ES-I3 (cell line): ENCODE results near the gene ABCB9.

Experiments
- H3K36me3 ChIP-seq: 2 replicates; pipeline ENCODE4 v1.6.1; 2013; ENCODE audit warnings: mild to moderate bottlenecking, low read length, control low read depth, moderate library complexity; ENCODE audit not compliant: insufficient read depth
- H3K4me1 ChIP-seq: 2 replicates; pipeline ENCODE4 v1.6.1; 2013; ENCODE audit warnings: mild to moderate bottlenecking, control low read depth, low read length; ENCODE audit not compliant: insufficient read depth
- H3K9ac ChIP-seq: 2 replicates; pipeline ENCODE4 v1.6.1; 2013; ENCODE audit warnings: low read depth, mild to moderate bottlenecking, low read length, moderate library complexity
- H3K9me3 ChIP-seq: 2 replicates; pipeline ENCODE4 v1.6.1; 2013; ENCODE audit warnings: mild to moderate bottlenecking, low read length, moderate library complexity; ENCODE audit not compliant: control insufficient read depth, insufficient read depth

The ABCB9 gene

GRCh38 chr12:122989874-122990419 is 23.7 kb upstream of the ABCB9 start:
- Histone ChIP-seq H3K4me1 (no peaks in the 10 kb centered on the region), H3K9me3 (no peaks in the 10 kb centered on the region), H3K9ac (no peak overlapping the region), H3K36me3 (no peaks in the 10 kb centered on the region; the same call in 1 of the 2 replicates)

DNA sequence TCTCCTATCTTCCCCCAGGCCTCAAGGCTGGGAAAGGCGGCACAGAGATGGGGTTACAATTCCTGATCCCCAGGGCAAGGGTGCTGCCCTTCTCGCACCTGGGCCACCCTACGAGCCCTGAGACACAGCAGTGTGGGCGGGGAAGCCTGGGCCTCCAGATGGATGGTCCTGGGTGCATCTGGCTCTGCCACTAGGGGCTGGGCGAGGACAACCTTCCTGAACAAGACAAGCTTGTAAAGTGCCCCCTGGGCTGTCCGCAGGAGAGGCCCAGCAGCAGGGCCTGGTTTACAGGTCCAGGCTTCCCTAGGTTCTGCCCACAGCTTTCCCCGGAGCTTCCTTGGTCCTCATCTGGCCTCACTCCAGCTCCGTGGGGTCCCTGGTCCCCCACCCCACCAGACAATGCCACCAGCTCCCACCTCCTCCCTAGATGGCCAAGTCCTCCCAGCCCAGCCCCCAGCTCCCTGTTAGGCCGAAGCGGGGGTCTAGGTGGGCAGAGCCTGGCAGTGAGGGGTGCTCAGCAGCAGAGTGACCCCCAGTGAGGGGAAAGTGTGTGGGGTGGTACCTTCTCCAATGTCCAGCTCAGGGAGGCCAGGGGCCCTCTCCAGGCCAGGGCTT is 23.1 kb upstream of the ABCB9 start:
- H3K4me1 ChIP-seq: no peaks in the 10 kb centered on the region
- no peak overlapping the region for H3K9ac ChIP-seq
- H3K36me3 ChIP-seq: no peaks in the 10 kb centered on the region; the same call in 1 of the 2 replicates
- no peaks in the 10 kb centered on the region for H3K9me3 ChIP-seq

DNA sequence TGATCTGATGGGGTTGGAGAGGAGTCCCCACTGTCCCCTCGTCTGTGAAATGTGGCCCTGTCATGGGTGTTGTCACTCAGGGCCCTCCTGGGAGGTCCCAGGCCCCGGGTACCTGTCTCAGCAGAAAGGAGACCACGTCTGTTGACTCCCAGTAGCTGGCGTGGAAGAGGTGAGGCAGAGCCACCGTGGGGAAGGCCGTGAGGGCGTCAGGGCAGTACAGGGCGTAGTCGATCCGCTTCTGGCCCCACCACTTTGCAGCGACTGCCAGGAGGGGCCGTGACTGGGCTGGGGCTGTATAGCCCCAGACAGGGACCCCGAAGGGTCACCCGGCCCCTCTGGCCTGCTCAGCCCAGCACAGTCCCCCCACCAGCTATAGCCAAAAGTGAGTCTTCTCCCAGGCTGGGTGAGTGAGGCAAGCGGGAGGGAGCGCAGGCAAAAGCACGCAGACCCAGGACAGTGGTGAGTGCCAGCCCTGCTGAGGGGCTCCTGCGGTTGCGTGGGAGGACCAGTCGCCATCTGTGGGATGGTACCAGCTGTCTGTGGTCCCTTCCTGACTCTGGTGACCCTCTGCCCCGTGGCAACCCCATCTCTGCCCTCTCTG is 22.4 kb upstream of the ABCB9 start:
- Histone ChIP-seq H3K36me3 (no peaks in the 10 kb centered on the region; the same call in 1 of the 2 replicates), H3K9me3 (no peaks in the 10 kb centered on the region), H3K4me1 (no peaks in the 10 kb centered on the region), H3K9ac (no peak overlapping the region)

DNA sequence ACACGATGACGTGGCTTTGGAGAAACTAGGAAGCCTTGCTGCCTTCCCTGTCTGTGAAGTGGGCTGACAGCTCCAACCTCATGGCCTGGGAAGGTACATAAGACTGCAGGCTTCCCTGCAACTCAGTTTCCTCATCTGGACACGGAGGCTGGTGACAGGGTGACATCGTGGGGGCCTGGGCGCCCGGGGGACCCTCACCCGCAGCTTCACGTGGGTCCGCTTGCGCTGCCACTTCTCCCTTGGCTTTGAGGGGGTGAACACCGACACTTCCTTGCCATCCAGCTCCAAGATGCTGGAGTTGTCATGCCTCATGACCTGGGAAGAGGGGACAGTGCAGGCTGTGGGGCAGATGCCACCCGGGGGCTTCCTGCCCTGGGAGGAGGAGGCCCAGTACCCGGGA is 21.8 kb upstream of the ABCB9 start:
- H3K9me3 ChIP-seq: no peaks in the 10 kb centered on the region
- H3K4me1 ChIP-seq: no peaks in the 10 kb centered on the region
- no peaks in the 10 kb centered on the region; the same call in none of the 2 replicates for H3K36me3 ChIP-seq
- H3K9ac ChIP-seq: no peak overlapping the region

DNA sequence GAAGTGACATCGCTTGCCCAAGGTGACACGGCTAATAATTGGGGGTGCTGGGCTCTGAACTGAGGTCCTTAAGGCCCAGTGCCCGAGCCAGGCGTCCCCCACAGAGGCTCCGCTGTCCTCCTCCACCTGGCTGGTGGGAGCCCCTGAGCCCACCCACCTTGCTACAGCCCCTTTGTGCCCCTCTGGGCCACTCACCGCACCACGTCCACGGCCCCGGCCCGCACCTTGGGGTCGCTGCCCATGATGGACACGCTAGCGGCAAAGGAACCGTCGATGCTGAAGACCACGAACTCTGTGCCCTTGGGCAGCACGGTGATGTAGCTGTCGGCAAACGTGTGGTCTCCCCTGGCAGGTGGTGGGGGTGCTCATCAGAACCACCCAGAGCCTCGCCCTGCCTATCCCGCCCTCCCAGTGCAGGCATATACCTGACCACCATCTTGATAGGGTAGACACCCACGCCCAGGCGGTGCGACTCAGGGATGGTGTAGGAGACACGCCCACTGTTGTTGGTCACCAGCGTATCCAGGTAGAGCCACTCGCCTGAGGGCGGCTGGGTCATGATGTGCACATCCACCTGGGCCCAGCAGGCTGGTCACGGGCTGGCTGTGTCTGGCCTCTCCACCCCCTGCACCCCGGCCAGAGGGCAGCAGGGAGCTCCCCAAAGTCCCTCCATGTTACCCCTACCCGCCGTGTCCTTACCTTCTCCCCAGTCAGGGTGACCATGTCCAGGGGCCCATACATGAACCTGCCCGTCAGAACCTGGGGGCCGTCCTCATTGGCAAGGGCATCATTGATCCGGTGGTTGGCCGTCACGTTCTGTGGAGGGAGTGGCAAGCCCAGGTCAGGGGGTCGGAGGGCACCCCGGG is 21.1 kb upstream of the ABCB9 start:
- Histone ChIP-seq H3K9me3 (no peaks in the 10 kb centered on the region), H3K36me3 (no peaks in the 10 kb centered on the region; the same call in none of the 2 replicates), H3K9ac (no peak overlapping the region), H3K4me1 (no peaks in the 10 kb centered on the region)

GRCh38 chr12:122986258-122986871 is 20.1 kb upstream of the ABCB9 start:
- Histone ChIP-seq H3K9me3 (no peaks in the 10 kb centered on the region), H3K36me3 (no peaks in the 10 kb centered on the region; the same call in none of the 2 replicates), H3K9ac (no peak overlapping the region), H3K4me1 (no peaks in the 10 kb centered on the region)

DNA sequence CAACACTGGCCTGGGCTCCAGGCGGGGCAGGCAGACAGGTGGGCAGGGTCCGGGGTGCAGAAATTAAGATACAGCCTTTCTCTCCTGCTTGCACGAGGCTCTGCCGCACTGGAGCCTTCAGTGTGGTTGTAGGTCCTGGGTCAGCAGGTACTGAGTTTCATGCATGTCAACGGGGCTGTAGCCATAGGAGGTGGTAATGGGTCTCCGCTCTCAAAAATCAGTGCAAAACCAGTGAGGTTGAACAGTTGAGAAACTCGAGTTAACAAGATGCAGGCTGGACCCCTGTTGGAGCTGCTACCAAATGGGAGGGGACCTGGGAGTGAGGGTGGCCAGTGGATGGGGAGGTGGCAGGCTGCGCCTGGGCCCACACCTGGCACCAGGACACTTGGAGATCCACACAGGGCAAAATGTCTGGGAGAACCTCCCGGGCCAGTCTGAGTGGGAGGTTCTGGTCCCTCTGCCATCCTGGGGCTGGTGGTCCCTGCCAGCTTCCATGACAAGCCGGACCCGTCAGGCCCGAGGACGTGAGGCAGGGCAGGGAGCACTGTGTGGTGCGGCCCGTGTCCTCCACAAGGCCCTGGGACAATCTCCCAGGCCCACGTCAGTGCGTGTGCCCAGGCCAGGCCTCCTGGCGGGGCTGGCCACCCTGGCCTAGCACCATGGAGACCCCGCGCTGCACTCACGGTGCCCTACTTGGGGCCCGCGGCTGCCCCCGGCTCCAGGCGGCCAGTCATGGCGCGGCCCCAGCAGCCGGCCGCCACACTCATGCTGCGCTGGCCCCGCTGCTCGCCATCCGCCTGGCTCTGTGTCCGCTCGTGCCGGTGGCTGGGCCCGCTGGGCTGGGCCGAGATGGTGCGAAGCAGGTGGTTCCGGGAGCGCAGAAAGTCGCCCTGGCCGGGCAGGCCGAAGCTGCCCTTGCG is 19.3 kb upstream of the ABCB9 start:
- no peaks in the 10 kb centered on the region; the same call in none of the 2 replicates for H3K36me3 ChIP-seq
- H3K4me1 ChIP-seq: no peaks in the 10 kb centered on the region
- H3K9ac ChIP-seq: no peak overlapping the region
- H3K9me3 ChIP-seq: no peaks in the 10 kb centered on the region

DNA sequence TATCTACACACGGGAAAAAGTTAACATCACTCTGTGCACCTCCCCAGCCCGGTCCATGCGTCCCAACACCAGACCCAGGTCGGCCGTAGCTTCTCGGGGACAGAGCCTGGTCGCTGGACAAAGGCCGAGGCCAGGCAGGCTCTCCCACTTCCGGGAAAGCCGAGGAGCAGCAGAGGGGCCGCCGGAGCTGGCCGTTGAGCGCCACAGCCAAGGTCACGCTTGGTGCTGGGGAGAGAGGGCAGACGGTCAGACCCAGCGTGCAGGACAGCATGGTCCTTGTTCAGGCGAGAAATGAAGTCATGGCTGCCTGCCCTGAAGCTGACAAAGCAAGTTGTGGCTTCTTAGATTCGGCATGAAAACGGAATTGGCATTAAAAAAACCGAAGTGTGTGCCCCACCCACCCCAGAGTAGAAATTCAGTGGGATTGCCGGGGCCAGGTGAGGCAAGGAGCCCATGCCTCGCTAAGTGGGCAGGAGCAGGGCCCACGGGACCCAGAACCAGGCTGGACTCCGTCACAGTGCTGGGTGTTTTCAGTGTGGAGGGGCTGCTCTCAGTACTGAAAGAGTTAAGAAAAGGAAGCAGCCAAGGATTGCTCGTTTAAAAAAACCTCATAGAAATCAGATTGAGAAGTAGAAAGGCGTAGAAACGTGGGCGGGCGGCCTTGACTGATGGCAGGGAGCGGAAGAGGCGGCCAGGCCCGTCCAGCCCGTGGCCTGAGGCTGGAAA is 18.5 kb upstream of the ABCB9 start:
- Histone ChIP-seq H3K9me3 (no peaks in the 10 kb centered on the region), H3K4me1 (no peaks in the 10 kb centered on the region), H3K36me3 (no peaks in the 10 kb centered on the region; the same call in none of the 2 replicates), H3K9ac (no peak overlapping the region)

DNA sequence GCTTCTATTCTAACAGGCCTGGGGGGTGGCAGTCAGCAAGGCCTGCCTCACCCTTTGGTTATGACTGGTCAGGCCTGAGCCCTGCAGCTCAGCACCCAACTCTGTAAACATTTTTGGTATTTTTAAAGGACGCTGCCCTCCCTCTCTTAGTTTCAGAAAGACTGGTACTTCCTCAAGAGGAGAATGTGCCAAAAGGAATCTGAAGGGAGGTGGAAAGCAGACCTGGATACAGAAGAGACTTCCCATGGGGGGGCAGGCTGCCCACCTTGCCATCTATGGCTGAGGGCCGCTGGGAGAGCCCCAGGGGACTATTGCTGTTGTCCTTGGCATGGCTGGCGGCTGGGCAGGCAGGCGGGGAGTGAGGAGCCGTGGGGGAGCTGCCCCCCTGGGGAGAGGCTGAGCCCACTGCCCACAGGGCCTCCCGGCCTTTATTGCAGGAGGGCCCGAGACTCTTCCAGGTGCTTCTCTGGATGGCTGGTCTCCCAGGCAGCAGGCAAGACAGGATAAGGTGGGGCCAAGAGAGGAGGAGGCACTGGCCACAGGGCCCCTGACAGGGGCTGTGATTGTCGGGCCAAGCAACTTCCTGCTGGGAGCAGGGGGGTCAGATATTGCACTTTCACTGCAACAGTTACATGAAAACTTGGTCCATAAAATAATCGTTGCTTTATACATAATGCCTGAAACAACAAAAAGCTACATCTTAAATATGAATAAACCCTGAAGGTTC is 17.7 kb upstream of the ABCB9 start:
- Histone ChIP-seq H3K9ac (no peak overlapping the region), H3K9me3 (no peaks in the 10 kb centered on the region), H3K36me3 (no peaks in the 10 kb centered on the region; the same call in none of the 2 replicates), H3K4me1 (no peaks in the 10 kb centered on the region)

DNA sequence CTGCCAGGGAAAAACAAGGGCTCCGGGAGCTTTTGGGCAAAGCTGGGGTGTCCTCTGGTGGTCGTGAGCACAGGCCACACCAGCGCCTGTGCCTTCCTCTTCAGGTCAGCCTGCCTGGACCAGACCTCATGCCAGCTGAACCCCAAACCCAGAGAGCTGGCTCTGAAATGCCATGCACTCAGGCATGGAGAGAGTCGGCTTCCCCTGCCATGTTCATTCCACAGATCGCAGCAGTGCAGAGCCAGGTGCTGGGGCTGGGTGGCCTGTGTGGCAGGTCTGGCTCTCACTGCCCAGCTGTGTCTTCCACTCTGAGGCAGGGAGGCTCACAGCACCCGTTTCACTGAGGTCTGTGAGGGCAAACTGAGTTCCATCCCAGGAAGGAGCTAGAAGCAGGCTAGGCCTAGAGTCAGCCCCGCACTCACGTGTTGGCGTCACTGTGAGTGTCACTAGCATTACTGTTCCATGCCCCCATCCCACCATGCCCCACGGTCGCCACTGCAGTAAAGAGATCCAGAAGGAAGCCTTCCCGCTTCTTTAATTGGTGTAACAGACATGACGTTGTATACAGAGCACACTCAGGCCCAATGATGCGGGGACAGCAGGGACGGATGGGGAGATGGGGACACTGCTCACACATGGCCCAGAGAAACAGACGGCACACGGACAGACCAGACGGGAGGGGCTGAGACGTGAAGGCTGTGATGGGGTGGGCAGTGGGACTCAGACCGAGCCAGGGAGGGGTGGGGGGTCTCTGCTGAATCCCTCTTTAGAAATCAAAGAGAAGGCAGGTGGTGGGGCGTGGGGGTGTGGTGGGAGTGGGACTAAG is 16.9 kb upstream of the ABCB9 start:
- H3K4me1 ChIP-seq: no peaks in the 10 kb centered on the region
- no peak overlapping the region for H3K9ac ChIP-seq
- H3K36me3 ChIP-seq: no peaks in the 10 kb centered on the region; the same call in none of the 2 replicates
- no peaks in the 10 kb centered on the region for H3K9me3 ChIP-seq

DNA sequence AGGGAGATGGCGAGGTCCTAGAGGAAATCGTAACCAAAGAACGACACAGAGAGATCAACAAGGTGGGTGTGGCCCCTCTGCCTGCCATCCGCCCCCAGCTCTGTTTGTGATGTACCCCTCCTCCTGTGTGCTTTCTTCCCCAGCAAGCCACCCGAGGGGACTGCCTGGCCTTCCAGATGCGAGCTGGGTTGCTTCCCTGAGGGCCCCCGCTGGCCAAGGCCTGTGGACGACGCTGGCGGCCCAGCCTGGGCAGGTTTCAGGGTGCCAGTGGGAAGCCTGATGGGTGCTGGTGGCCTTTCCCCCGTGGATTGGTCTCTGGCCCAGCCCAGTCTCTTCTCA is 16.2 kb upstream of the ABCB9 start:
- Histone ChIP-seq H3K9ac (no peak overlapping the region), H3K9me3 (no peaks in the 10 kb centered on the region), H3K36me3 (no peaks in the 10 kb centered on the region; the same call in none of the 2 replicates), H3K4me1 (no peaks in the 10 kb centered on the region)
